Measurements from ENCODE around the gene LRFN5. TPM values are rescaled to one million over a fixed set of nuclear protein-coding genes. Genes with fewer than 3 reads are reported as not detected.

LRFN5 gene
- total and polyA plus RNA-seq, 9 of the 15 experiments (the other 6 are each of a cell fraction or from before 2014, with no cell fraction given): 0.01 to 0.27 (median 0.09) TPM; not detected in 1

DNA sequence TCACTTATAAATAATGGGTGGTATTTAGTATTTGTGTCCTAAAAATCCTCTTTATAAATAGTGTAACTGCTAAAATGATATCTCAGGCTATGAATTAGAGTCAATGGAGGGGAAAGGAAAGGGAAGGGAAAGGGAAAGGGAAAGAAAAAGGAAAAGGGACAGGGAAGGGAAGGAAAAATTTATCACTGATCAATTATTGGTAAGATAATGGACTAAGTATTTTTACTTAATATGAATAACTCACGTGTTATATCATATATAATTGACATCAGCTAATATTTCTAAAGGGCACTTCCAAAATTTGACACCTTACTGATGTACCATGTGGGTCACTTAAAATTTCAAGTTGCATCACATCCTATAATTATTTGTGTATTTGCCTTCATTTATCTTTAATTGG, 193.1 kb downstream of the LRFN5 start (continued):
- TF ChIP-seq, protein P1, sequence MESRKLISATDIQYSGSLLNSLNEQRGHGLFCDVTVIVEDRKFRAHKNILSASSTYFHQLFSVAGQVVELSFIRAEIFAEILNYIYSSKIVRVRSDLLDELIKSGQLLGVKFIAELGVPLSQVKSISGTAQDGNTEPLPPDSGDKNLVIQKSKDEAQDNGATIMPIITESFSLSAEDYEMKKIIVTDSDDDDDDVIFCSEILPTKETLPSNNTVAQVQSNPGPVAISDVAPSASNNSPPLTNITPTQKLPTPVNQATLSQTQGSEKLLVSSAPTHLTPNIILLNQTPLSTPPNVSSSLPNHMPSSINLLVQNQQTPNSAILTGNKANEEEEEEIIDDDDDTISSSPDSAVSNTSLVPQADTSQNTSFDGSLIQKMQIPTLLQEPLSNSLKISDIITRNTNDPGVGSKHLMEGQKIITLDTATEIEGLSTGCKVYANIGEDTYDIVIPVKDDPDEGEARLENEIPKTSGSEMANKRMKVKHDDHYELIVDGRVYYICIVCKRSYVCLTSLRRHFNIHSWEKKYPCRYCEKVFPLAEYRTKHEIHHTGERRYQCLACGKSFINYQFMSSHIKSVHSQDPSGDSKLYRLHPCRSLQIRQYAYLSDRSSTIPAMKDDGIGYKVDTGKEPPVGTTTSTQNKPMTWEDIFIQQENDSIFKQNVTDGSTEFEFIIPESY (CRISPR knock-in tag; IDR thresholded peaks at IDR 0.05): no peak
- TF ChIP-seq ZNF134 (CRISPR knock-in tag; conservative IDR thresholded peaks at IDR 0.05): no peak
- TF ChIP-seq RNF2 (IDR thresholded peaks at IDR 0.05): no peak
- TF ChIP-seq CHD2 (IDR thresholded peaks at IDR 0.05; ENCODE audit: low read depth, low read length): no peak
- no peak for TF ChIP-seq RB1 (IDR thresholded peaks at IDR 0.05; ENCODE audit: low read depth)
- TF ChIP-seq ZNF253 (CRISPR knock-in tag; conservative IDR thresholded peaks at IDR 0.05): no peak

DNA sequence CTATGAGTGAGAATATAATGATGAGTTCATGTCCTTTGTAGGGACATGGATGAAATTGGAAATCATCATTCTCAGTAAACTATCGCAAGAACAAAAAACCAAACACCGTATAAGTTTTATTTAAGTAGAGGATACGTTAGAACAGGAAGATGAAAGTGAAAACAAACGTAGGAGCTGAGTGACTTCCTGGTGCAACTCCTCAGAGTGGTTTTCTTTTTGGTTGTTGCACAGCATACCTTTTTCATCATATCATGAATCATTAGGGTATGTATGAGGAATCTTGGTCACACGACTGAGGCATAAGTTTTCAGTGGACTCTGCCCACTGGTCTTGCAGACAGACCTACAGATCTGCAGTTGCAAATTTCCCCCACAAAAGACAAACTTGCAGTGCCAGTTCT, 199.0 kb downstream of the LRFN5 start:
- no peaks in the 10 kb centered on the region for H3K9me1 ChIP-seq (ENCODE audit: control insufficient read depth, insufficient read depth, low read length)
- no peak overlapping the region for H3K4me2 ChIP-seq (ENCODE audit: insufficient read depth, low read length)
- POLR2A ChIA-PET: no interaction called here
- no peaks in the 10 kb centered on the region for H3K9me3 ChIP-seq (replicated peaks; ENCODE audit: control insufficient read depth, insufficient read depth, low read depth, low read length)
- no peak overlapping the region for H3K9ac ChIP-seq (ENCODE audit: insufficient read depth in 1 of 2, low read depth in 2 of 2, low read length in 2 of 2)
- CTCF ChIA-PET (ENCODE audit: low intra/inter-chr PET ratio): no interaction called here
- intact Hi-C loops (cut with micrococcal nuclease) (no loop called here), in situ Hi-C loops (cut with MboI) (no loop called here)
- H3K27me3 ChIP-seq (ENCODE audit: control insufficient read depth in 2 of 2, insufficient read depth in 2 of 2, low read length in 2 of 2): no peaks in the 10 kb centered on the region
- no peaks in the 10 kb centered on the region for H3K4me1 ChIP-seq (replicated peaks in 1 of 2; ENCODE audit: control insufficient read depth in 2 of 2, insufficient read depth in 2 of 2, low read length in 2 of 2)
- H3K79me2 ChIP-seq (ENCODE audit: control insufficient read depth, insufficient read depth, low read length): no peaks in the 10 kb centered on the region
- H4K20me1 ChIP-seq (replicated peaks; ENCODE audit: control insufficient read depth, insufficient read depth, low read length): no peaks in the 10 kb centered on the region
- no peak overlapping the region for H3K4me3 ChIP-seq
- DNase-seq (ENCODE audit: extremely low read depth in 1 of 4, low spot score in 3 of 4) (no peak), FAIRE-seq (no peak), ATAC-seq (no peak)
- 4% methylated on average over 5 of the region's 5 CpGs for WGBS (ENCODE audit: insufficient coverage, low coverage, missing lambda C conversion rate)
- no peak overlapping the region for H3K27ac ChIP-seq (ENCODE audit: extremely low read depth, low read depth, low read length)
- H3K36me3 ChIP-seq (ENCODE audit: control insufficient read depth, insufficient read depth, low read length): no peaks in the 10 kb centered on the region
- H2AFZ ChIP-seq (ENCODE audit: low read depth, low read length): no peak overlapping the region
- BruUV-seq (replicated peaks): no TSS peak
- TF ChIP-seq, protein P2, sequence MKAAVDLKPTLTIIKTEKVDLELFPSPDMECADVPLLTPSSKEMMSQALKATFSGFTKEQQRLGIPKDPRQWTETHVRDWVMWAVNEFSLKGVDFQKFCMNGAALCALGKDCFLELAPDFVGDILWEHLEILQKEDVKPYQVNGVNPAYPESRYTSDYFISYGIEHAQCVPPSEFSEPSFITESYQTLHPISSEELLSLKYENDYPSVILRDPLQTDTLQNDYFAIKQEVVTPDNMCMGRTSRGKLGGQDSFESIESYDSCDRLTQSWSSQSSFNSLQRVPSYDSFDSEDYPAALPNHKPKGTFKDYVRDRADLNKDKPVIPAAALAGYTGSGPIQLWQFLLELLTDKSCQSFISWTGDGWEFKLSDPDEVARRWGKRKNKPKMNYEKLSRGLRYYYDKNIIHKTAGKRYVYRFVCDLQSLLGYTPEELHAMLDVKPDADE (conservative IDR thresholded peaks at IDR 0.05; ENCODE audit: control insufficient read depth, low read depth, low read length): no peak
- TF ChIP-seq BRD4 (IDR thresholded peaks at IDR 0.05): no peak

Data from K562 (cell line).